Measurements from ENCODE around the gene F12.

The F12 gene

DNA sequence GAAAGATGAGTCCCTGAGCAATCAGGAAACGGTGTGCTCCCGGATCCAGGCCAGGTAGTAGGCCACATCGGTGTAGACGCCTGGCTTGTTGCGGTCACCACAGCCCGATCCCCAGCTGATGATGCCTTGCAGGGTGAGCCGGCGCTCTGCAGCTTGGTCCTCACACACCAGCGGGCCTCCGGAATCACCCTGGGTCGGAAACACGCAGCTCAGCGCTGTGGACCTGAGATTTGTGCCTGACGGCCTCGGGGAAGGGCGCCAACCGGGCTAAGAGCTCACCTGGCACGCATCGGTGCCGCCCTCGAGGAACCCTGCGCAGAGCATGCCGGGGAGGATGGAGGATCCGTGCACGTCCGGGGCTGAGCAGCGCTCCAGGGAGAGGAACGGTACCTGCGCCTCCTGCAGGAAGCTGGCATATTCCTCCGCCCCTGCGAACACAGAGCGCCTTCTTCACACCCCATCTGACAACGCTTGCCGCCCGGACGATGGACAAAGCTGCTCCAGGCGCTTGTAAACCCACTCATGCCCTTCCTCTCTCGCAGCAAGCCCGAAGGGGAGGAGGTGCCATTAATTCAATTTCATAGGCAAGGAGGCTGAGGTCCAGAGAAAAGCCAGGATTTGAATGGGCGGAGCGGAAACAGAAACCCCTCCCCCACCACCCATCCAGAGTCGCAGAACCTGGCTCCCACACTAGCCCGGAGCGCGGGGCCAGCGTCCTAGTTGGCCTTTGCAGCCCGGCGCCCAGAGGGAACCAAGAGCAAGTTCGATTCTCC, 6.9 kb downstream of the F12 start:
- DNase-seq (ENCODE audit: insufficient read length, low spot score) (peak; percentile 89), FAIRE-seq (no peak)
- TF ChIP-seq, protein P1, sequence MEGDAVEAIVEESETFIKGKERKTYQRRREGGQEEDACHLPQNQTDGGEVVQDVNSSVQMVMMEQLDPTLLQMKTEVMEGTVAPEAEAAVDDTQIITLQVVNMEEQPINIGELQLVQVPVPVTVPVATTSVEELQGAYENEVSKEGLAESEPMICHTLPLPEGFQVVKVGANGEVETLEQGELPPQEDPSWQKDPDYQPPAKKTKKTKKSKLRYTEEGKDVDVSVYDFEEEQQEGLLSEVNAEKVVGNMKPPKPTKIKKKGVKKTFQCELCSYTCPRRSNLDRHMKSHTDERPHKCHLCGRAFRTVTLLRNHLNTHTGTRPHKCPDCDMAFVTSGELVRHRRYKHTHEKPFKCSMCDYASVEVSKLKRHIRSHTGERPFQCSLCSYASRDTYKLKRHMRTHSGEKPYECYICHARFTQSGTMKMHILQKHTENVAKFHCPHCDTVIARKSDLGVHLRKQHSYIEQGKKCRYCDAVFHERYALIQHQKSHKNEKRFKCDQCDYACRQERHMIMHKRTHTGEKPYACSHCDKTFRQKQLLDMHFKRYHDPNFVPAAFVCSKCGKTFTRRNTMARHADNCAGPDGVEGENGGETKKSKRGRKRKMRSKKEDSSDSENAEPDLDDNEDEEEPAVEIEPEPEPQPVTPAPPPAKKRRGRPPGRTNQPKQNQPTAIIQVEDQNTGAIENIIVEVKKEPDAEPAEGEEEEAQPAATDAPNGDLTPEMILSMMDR (IDR thresholded peaks at IDR 0.05; ENCODE audit: insufficient read depth, missing control alignments), result peak; percentile 44

DNA sequence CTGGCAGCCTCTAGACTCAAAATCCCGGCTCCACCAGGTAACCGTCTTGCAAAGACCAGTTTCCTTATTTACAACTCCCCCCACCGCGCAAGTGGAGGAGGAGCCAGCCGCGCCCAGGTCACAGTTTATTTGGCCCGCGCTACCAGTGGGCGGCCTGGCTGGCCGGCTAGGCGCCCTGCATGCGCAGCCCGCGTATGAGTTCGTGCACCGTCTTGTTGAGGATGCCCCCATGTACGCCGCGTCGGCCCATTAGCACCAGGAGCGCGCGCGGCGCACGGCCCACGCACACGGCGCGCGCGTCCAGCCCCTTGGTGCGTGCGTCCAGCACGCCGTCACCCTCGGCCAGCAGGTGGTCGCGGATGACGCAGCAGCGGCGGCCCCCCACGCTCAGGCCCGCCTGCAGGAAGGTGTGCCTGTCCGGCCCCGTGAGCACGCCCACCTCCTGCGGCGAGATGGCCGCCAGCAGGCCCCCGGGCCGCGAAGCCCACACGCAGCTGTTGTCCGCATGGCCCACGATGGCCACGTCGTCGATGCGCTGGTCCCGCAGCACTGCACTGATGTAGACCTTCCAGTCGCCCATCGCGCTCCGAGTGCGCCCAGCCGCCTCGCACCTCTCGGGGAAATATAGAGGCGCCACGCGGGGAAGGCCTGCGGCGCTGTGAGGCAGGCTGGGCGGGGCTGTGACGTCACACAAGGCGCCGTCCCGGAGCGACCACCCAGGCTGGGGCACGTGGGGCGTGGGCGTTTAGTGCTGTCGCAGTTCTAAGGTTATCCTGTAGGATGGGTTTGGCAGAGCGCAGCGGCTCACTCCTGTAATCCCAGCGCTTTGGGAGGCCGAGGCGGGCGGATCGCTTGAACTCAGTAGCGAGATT, 9.1 kb downstream of the F12 start, which contains the start of gene PFN3:
Gene PFN3, minus strand, starts transcription at position 665 of the 872 bp plus-strand sequence. Its CDS starts 85 bp downstream, at position 580.
- FAIRE-seq (no peak), DNase-seq (ENCODE audit: insufficient read length, low spot score) (no peak)
- TF ChIP-seq, protein P1 (IDR thresholded peaks at IDR 0.05; ENCODE audit: insufficient read depth, missing control alignments), result no peak

DNA sequence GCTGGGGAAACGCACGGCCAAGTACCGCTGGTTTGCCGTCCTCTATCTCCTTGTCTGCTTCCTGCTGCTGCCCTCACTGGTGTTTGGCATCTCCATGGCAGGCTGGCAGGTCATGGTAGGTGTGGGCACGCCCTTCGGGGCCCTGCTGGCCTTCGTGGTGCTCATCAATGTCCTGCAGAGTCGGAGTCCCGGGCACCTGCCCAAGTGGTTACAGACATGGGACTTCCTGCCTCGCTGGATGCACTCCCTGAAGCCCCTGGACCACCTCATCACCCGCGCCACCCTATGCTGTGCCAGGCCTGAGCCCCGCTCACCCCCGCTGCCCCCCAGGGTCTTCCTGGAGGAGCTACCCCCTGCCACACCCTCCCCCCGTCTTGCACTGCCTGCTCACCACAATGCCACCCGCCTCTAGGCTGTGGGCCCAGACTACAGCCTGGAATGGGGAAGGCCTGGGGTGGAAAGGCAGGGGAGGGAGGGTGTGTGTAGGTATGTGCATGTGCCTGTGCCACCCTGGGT, 11.4 kb downstream of the F12 start:
- TF ChIP-seq, protein P1 (IDR thresholded peaks at IDR 0.05; ENCODE audit: insufficient read depth, missing control alignments), result no peak
- FAIRE-seq, result no peak

DNA sequence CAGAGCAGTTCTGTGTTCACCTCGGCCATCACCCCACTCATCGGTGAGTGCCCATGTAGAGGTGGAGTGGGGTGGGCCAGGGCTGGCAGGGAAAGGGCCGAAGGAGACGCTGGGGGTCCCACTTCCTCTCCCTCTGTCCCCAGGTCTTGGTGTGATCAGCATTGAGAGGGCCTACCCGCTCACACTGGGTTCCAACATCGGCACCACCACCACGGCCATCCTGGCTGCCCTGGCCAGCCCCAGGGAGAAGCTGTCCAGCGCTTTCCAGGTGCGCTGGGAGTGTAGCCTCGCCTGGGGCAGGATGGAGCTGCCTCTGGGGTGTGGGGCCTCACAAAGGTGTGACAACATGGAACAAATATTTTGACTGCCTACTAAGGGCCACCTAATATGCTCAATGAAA, 12.6 kb downstream of the F12 start:
- FAIRE-seq, result no peak
- TF ChIP-seq, protein P1 (IDR thresholded peaks at IDR 0.05; ENCODE audit: insufficient read depth, missing control alignments), result no peak

More for the DNA sequence above, 11.4 kb downstream of the F12 start:
- no peak for DNase-seq (ENCODE audit: insufficient read length, low spot score)

DNA sequence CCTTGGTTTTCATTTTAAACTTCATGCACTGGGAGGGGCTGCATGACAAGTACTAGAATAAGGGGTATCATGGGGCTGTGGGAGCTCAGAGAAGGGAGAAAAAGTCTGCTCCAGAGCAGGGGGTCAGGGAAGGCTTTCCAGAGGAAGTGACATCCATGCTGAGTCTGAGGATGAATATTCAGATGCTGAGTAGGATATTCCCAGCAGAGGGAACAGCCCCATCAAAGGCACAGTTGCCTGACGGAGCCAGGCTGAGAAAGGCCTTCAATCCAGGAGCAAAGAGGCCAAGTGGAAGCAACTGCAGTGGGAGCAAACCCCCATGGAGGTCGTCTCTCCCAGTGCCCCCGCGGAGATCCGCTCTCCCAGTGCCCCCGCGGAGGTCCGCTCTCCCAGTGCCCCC, 13.3 kb downstream of the F12 start:
- FAIRE-seq (no peak), DNase-seq (ENCODE audit: insufficient read length, low spot score) (no peak)
- TF ChIP-seq, protein P1 (IDR thresholded peaks at IDR 0.05; ENCODE audit: insufficient read depth, missing control alignments), result no peak

More for the DNA sequence above, 12.6 kb downstream of the F12 start:
- no peak for DNase-seq (ENCODE audit: insufficient read length, low spot score)

DNA sequence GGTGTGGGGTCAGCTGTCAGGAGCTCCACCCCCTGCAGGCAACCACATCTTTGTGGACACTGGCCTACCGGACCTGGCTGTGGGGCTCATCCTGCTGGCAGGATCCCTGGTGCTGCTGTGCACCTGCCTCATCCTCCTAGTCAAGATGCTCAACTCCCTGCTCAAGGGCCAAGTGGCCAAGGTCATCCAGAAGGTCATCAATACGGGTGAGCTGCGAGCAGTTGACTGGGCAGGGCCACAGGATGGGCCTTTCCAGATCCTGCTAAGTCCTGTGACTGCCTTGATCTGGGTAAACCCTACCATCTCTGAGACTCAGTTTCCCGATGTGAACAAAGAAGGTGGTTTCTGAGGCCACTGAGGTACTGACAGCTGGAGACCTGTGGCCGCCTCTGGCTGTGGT, 15.4 kb downstream of the F12 start:
- no peak for FAIRE-seq

More for the DNA sequence above, 15.4 kb downstream of the F12 start:
- DNase-seq (ENCODE audit: insufficient read length, low spot score), result no peak
- TF ChIP-seq, protein P1 (IDR thresholded peaks at IDR 0.05; ENCODE audit: insufficient read depth, missing control alignments), result no peak

Data from D721Med (cell line).